ENCODE data around the gene DLEC1. TPM values are rescaled to one million over a fixed set of nuclear protein-coding genes. Genes with fewer than 3 reads are reported as not detected.
"Not testable (repeated sequence)": the region's sequence is repeated elsewhere in the genome, so short reads cannot be mapped to it uniquely, and the experiment has no call there.

The DLEC1 gene
- total RNA-seq, 1 donor from 2014 or later: 0.11 TPM

- TF ChIP-seq, protein P1, sequence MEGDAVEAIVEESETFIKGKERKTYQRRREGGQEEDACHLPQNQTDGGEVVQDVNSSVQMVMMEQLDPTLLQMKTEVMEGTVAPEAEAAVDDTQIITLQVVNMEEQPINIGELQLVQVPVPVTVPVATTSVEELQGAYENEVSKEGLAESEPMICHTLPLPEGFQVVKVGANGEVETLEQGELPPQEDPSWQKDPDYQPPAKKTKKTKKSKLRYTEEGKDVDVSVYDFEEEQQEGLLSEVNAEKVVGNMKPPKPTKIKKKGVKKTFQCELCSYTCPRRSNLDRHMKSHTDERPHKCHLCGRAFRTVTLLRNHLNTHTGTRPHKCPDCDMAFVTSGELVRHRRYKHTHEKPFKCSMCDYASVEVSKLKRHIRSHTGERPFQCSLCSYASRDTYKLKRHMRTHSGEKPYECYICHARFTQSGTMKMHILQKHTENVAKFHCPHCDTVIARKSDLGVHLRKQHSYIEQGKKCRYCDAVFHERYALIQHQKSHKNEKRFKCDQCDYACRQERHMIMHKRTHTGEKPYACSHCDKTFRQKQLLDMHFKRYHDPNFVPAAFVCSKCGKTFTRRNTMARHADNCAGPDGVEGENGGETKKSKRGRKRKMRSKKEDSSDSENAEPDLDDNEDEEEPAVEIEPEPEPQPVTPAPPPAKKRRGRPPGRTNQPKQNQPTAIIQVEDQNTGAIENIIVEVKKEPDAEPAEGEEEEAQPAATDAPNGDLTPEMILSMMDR (IDR thresholded peaks at IDR 0.05): no peak
- Histone ChIP-seq H3K4me3 (no peak overlapping the region), H3K4me1 (peaks cover 0 to 11% of the 10 kb centered on the region in 2 donors), H3K36me3 (peaks cover 82 to 88% of the 10 kb centered on the region in 2 donors), H3K9me3 (no peaks in the 10 kb centered on the region), H3K27me3 (no peaks in the 10 kb centered on the region), H3K27ac (no peak overlapping the region)
- DNase-seq (ENCODE audit: low spot score in 2 of 2): peak in 1 of 2 donors; percentile 25
- intact Hi-C loops (cut with DNase I): loop anchor here (10.0 kb wide), 1 partner anchor 1136 kb away; the partner anchor contains the start of genes EPM2AIP1 and MLH1
Measured at GRCh38 chr3:38130631-38131065, 91.6 kb downstream of the DLEC1 start.

DNA sequence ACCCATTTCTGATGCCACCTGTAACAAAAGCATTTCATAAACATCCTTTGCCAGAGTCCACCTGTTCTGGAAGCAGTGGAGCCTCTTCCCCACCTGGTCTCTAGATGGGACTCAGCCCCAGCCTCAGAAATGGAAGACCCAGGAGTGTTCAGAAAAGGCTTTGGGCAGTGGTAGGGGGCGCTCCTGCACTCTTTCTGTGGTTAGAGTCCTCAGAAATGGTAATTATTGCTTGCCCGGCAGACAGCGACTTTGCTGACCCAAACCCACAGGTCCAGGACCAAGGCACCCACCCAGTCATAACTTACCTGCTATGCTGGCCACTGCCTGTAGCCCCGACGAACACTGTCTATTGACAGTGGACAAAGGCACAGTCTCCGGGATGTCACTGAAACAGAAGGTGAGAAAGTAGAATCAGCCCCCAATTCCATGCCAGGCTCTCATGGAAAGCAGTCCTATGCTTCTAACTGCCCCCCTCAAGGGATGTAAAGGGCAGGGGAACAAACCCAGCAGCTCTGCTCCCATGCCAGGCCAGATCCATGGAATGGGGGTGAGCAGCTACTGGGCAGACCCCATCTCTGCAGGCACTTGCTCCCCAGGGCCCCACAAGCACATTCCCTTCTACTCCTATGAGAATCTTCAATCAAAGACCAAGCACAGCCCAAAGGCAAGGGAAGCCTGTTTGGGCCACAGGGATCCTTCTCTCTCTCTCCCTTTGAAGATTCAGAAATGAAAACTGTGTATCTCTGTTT is 92.8 kb downstream of the DLEC1 start:
- intact Hi-C loops (cut with DNase I): loop anchor here (10.0 kb wide), 1 partner anchor 1137 kb away; the partner anchor contains the start of genes EPM2AIP1 and MLH1
- DNase-seq (ENCODE audit: low spot score in 2 of 2): peak in 1 of 2 donors; percentile 64
- TF ChIP-seq, protein P1 (IDR thresholded peaks at IDR 0.05): peak in 1 of 3 experiments; percentile 26
- Histone ChIP-seq H3K27ac (no peak overlapping the region), H3K4me1 (peaks cover 0 to 16% of the 10 kb centered on the region in 2 donors), H3K36me3 (peaks cover 70 to 76% of the 10 kb centered on the region in 2 donors), H3K4me3 (no peak overlapping the region), H3K27me3 (no peaks in the 10 kb centered on the region), H3K9me3 (no peaks in the 10 kb centered on the region)

- Histone ChIP-seq H3K4me1 (peaks cover 0 to 20% of the 10 kb centered on the region in 2 donors), H3K27me3 (no peaks in the 10 kb centered on the region), H3K27ac (no peak overlapping the region), H3K36me3 (peaks cover 56 to 63% of the 10 kb centered on the region in 2 donors), H3K9me3 (no peaks in the 10 kb centered on the region), H3K4me3 (no peak overlapping the region)
- intact Hi-C loops (cut with DNase I): loop anchor here (10.0 kb wide), 1 partner anchor 1138 kb away; the partner anchor contains the start of genes EPM2AIP1 and MLH1
- TF ChIP-seq, protein P1 (IDR thresholded peaks at IDR 0.05): no peak
- peak in 1 of 2 donors; percentile 45 for DNase-seq (ENCODE audit: low spot score in 2 of 2)
Measured at GRCh38 chr3:38133209-38133556, 94.2 kb downstream of the DLEC1 start.

DNA sequence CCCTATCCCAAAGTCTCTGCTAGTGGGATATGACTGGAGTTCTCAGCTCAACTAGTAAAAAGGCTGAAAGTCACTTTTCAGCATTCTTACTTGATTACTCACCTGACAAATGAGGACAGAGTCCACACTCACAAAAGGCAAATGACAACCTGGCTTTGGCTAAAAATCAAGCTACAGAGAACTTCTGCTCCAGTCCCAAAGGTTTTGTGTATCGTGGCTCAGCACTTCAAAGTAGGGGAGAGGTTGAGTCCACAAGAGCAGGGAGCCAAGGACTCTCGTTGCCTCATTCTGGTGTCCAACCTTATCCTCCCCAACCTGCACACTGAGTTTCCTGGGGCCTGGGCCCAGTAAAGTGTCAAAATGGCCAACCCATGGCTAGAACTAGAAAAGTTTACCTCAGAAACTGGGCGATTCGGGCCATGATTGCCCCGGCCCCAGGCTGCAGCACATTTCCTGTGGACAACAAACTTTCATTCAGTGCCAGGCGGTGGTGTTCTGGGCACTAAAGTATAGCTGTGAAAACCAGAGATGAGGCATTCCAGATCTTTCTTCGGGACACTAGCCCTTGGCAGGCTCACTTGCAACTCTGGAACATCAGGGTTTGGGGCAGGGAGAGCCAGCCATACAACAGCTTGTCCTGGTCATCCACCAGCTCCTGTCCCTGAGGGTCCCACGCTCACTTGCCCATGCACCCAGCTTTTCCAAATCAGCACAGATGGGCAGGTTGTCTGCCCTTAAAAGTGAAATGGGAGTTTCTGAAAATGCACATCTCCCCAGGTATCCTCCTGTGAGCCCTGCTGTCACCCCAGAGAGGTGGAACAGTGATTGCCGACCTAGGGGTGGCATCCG is 94.8 kb downstream of the DLEC1 start:
- Histone ChIP-seq H3K27me3 (no peaks in the 10 kb centered on the region), H3K36me3 (peaks cover 50 to 57% of the 10 kb centered on the region in 2 donors), H3K27ac (no peak overlapping the region), H3K4me3 (no peak overlapping the region), H3K4me1 (peaks cover 0 to 20% of the 10 kb centered on the region in 2 donors), H3K9me3 (no peaks in the 10 kb centered on the region)
- intact Hi-C loops (cut with DNase I): loop anchor here (10.0 kb wide), 1 partner anchor 1139 kb away; the partner anchor contains the start of genes EPM2AIP1 and MLH1
- peak in 1 of 2 donors; percentile 50 for DNase-seq (ENCODE audit: low spot score in 2 of 2)
- TF ChIP-seq, protein P1 (IDR thresholded peaks at IDR 0.05): no peak

DNA sequence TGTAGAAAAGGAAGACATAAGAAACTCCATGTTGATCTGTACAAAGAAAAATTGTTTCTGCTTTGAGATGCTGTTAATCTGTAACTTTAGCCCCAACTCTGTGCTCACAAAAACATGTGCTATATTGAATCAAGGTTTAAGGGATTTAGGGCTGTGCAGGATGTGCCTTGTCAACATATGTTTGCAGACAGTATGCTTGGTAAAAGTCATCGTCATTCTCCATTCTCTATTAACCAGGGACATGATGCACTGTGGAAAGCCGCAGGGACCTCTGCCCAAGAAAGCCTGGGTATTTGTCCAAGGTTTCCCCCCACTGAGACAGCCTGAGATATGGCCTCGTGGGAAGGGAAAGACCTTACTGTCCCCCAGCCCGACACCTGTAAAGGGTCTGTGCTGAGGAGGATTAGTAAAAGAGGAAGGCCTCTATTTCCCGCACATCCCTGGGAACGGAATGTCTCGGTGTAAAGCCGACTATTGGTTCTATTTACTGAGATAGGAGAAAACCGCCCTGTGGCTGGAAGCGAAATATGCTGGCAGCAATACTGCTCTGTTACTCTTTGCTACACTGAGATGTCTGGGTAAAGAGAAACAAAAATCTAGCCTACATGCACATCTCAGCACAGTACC is 95.6 kb downstream of the DLEC1 start:
- Histone ChIP-seq H3K36me3 (peaks cover 42 to 48% of the 10 kb centered on the region in 2 donors), H3K4me3 (peak overlapping the region in 1 of 2 donors; percentile 98), H3K4me1 (peaks cover 0 to 26% of the 10 kb centered on the region in 2 donors)
- H3K27ac ChIP-seq, H3K27me3 ChIP-seq, H3K9me3 ChIP-seq: not testable (repeated sequence)
- intact Hi-C loops (cut with DNase I): loop anchor here (5.0 to 10.0 kb wide), 3 partner anchors 213 to 1140 kb away; partner anchors contain the start of genes ACVR2B, EPM2AIP1, MLH1 and XYLB
- DNase-seq (ENCODE audit: low spot score in 2 of 2): peak in 1 of 2 donors; percentile 43

- H3K9me3 ChIP-seq, H3K27me3 ChIP-seq: not testable (repeated sequence)
- H3K4me1 ChIP-seq: peaks cover 0 to 28% of the 10 kb centered on the region in 2 donors
- H3K27ac ChIP-seq: peak overlapping the region in 1 of 2 donors; percentile 68
- H3K36me3 ChIP-seq: peaks cover 31 to 38% of the 10 kb centered on the region in 2 donors
- peak overlapping the region; percentile 87 to 98 for H3K4me3 ChIP-seq
- peak in 1 of 2 donors; percentile 48 for DNase-seq (ENCODE audit: low spot score in 2 of 2)
- intact Hi-C loops (cut with DNase I): loop anchor here (2.0 to 10.0 kb wide), 4 partner anchors 111 to 1141 kb away; partner anchors contain the start of genes ACVR2B, EPM2AIP1, MLH1 and XYLB
Measured at GRCh38 chr3:38135621-38136277, 96.7 kb downstream of the DLEC1 start.

Measured in ascending aorta (tissue), 2 donors.